ENCODE measurements around the gene AGBL4.

- TF ChIP-seq POLR2A (IDR thresholded peaks at IDR 0.05) (no peak), CTCF (IDR thresholded peaks at IDR 0.05) (no peak)
Observed at GRCh38 chr1:48794816-48795215, 1228.9 kb downstream of the AGBL4 start.

Measured in lower leg skin (tissue), 3 donors.